ENCODE measurements around the gene SENP6. TPM values are rescaled to one million over a fixed set of nuclear protein-coding genes. Genes with fewer than 3 reads are reported as not detected.

The SENP6 gene
- polyA plus RNA-seq, 1 of the 3 experiments (the other 2 are of a cell fraction): 16.2 TPM

DNA sequence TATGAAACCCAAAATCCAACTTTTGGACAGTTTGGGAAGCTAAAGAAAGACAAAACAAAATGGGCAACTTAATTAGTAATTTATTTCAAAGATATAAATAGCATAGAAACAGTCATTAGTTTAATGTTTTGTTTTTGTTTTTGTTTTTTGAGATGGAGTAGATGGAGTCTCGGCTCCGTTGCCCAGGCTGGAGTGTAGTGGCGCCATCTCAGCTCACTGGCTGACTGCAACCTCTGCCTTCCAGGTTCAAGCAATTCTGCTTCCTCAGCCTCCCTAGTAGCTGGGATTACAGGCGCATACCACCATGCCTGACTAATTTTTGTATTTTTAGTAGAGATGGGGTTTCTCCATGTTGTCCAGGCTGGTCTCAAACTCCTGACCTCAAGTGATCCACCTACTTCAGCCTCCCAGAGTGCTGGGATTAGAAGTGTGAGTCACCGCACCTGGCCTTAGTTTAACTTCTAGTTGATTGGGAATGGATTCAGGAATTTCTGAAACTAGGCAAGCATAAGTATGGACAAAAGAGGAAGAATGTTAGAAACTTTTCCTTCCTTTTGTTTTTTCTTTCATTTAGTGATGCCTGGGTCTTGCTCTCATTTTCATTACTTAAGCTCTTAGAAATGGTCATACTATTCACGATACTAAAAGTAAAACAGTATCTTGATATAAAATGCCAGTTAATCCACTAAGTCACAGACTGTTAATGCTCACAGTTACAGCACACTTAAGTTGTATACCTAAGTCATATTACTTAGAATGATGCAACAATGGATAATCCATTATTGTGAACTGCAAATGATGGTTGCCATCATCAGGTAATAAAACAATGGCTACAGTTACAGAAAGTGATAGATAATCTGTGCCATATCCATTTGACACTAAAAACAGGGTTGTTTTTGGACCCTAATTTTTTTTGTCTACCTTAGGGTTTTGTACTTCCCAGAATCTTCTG, 8.2 kb downstream of the SENP6 start:
- H2AFZ ChIP-seq (ENCODE audit: low read depth): no peak overlapping the region
- DNase-seq: no peak
- no peak for TF ChIP-seq FOSL2 (IDR thresholded peaks at IDR 0.05; ENCODE audit: borderline replicate concordance, low read depth)
- no peak for TF ChIP-seq JUND (IDR thresholded peaks at IDR 0.05)
- TF ChIP-seq, protein P1, sequence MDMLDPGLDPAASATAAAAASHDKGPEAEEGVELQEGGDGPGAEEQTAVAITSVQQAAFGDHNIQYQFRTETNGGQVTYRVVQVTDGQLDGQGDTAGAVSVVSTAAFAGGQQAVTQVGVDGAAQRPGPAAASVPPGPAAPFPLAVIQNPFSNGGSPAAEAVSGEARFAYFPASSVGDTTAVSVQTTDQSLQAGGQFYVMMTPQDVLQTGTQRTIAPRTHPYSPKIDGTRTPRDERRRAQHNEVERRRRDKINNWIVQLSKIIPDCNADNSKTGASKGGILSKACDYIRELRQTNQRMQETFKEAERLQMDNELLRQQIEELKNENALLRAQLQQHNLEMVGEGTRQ (IDR thresholded peaks at IDR 0.05; ENCODE audit: borderline replicate concordance, low read depth, low read length): no peak
- TF ChIP-seq, protein P2, sequence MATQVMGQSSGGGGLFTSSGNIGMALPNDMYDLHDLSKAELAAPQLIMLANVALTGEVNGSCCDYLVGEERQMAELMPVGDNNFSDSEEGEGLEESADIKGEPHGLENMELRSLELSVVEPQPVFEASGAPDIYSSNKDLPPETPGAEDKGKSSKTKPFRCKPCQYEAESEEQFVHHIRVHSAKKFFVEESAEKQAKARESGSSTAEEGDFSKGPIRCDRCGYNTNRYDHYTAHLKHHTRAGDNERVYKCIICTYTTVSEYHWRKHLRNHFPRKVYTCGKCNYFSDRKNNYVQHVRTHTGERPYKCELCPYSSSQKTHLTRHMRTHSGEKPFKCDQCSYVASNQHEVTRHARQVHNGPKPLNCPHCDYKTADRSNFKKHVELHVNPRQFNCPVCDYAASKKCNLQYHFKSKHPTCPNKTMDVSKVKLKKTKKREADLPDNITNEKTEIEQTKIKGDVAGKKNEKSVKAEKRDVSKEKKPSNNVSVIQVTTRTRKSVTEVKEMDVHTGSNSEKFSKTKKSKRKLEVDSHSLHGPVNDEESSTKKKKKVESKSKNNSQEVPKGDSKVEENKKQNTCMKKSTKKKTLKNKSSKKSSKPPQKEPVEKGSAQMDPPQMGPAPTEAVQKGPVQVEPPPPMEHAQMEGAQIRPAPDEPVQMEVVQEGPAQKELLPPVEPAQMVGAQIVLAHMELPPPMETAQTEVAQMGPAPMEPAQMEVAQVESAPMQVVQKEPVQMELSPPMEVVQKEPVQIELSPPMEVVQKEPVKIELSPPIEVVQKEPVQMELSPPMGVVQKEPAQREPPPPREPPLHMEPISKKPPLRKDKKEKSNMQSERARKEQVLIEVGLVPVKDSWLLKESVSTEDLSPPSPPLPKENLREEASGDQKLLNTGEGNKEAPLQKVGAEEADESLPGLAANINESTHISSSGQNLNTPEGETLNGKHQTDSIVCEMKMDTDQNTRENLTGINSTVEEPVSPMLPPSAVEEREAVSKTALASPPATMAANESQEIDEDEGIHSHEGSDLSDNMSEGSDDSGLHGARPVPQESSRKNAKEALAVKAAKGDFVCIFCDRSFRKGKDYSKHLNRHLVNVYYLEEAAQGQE (IDR thresholded peaks at IDR 0.05; ENCODE audit: low read depth, low read length): no peak
- TF ChIP-seq RXRA (IDR thresholded peaks at IDR 0.05; ENCODE audit: borderline replicate concordance, low read depth): no peak
- no peak for TF ChIP-seq SMC3 (IDR thresholded peaks at IDR 0.05; ENCODE audit: low read depth, low read length)
- peaks cover 100% of the 10 kb centered on the region for H3K79me2 ChIP-seq (ENCODE audit: insufficient read depth)
- WGBS (ENCODE audit: low lambda C conversion rate): 91% methylated on average over 6 of the region's 6 CpGs
- H3K4me1 ChIP-seq (ENCODE audit: control insufficient read depth in 1 of 2, insufficient read depth in 2 of 2, low read depth in 1 of 2, low read length in 1 of 2): peaks cover 0 to 11% of the 10 kb centered on the region in 2 experiments; a peak in 2 of 4 replicates
- H3K27ac ChIP-seq (ENCODE audit: low read depth in 2 of 2, low read length in 1 of 2): peak overlapping the region in 1 of 2 experiments; percentile 17; a peak in 1 of 4 replicates
- no peaks in the 10 kb centered on the region for H3K27me3 ChIP-seq (ENCODE audit: insufficient read depth)
- H3K9ac ChIP-seq: no peak overlapping the region
- no peak overlapping the region for H3K4me3 ChIP-seq (ENCODE audit: low read depth in 2 of 2, low read length in 1 of 2)
- no peaks in the 10 kb centered on the region for H3K9me3 ChIP-seq
- no peaks in the 10 kb centered on the region for H3F3A ChIP-seq (replicated peaks; ENCODE audit: insufficient read depth)
- POLR2A ChIA-PET: no interaction called here
- H3K9me2 ChIP-seq: no peaks in the 10 kb centered on the region
- peaks cover 100% of the 10 kb centered on the region for H4K20me1 ChIP-seq (ENCODE audit: insufficient read depth)
- H3K4me2 ChIP-seq: no peak overlapping the region
- peaks cover 3 to 9% of the 10 kb centered on the region in 2 experiments for H3K36me3 ChIP-seq (replicated peaks in 1 of 2; ENCODE audit: control insufficient read depth in 1 of 2, insufficient read depth in 2 of 2, low read length in 1 of 2)
- CTCF ChIA-PET: interaction anchor here (1.1 kb wide), 1 partner anchor 10 kb away, joined by 3 read pairs; no protein-coding TSS in a partner anchor

DNA sequence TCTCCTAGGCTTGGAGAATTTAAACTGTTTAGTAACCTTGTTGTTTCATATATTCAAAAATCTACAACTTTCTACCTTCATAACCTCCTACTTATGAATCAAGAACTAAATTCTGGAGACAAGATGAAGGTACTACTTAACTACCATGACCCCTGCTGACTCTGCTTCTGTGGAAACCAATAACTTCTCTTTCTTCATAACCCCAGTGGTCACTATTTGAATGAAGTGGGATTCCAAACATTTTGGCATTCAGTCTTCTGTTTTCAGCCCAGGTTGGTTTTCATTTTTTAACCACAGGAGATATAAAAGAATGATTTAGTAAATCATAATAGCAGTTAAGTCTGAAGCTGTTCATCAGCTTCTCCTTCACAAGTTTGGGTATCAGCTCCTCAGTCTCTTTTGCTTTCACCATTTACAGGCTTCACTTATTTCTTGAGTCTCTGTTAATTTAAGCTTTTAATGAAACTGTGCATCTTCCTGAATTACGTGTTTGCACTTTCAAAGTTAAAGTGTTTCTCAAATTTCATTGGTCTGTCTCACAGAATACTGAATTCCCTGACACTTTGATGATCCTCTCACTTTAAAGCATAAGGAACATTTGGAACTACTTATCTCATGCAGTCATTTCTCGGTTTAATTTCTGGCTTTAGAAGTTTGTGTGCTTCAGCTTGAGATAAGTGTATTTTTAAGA, 9.5 kb downstream of the SENP6 start:
- CTCF ChIA-PET: interaction anchor here (0.6 kb wide), 1 partner anchor 19 kb away, joined by 3 read pairs; no protein-coding TSS in a partner anchor
- no peak for TF ChIP-seq EP300 (IDR thresholded peaks at IDR 0.05; ENCODE audit: borderline replicate concordance in 1 of 2, low read depth in 1 of 2, low read length in 1 of 2)
- no peak for TF ChIP-seq NFIC (IDR thresholded peaks at IDR 0.05; ENCODE audit: borderline replicate concordance)
- no peak for TF ChIP-seq ELF1 (IDR thresholded peaks at IDR 0.05)
- TF ChIP-seq POLR2AphosphoS5 (IDR thresholded peaks at IDR 0.05; ENCODE audit: low read depth, low read length): no peak
- no peak for TF ChIP-seq RAD21 (IDR thresholded peaks at IDR 0.05; ENCODE audit: low read length)
- TF ChIP-seq NRF1 (IDR thresholded peaks at IDR 0.05; ENCODE audit: low read depth, low read length): no peak
- TF ChIP-seq RXRA (IDR thresholded peaks at IDR 0.05; ENCODE audit: borderline replicate concordance, low read depth): no peak
- TF ChIP-seq, protein P3, sequence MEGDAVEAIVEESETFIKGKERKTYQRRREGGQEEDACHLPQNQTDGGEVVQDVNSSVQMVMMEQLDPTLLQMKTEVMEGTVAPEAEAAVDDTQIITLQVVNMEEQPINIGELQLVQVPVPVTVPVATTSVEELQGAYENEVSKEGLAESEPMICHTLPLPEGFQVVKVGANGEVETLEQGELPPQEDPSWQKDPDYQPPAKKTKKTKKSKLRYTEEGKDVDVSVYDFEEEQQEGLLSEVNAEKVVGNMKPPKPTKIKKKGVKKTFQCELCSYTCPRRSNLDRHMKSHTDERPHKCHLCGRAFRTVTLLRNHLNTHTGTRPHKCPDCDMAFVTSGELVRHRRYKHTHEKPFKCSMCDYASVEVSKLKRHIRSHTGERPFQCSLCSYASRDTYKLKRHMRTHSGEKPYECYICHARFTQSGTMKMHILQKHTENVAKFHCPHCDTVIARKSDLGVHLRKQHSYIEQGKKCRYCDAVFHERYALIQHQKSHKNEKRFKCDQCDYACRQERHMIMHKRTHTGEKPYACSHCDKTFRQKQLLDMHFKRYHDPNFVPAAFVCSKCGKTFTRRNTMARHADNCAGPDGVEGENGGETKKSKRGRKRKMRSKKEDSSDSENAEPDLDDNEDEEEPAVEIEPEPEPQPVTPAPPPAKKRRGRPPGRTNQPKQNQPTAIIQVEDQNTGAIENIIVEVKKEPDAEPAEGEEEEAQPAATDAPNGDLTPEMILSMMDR (IDR thresholded peaks at IDR 0.05): no peak
- no peak for TF ChIP-seq FOXM1 (IDR thresholded peaks at IDR 0.05; ENCODE audit: low read depth)
- no peak for TF ChIP-seq SIN3A (IDR thresholded peaks at IDR 0.05; ENCODE audit: borderline replicate concordance, low read depth, low read length)
- TF ChIP-seq FOSL2 (IDR thresholded peaks at IDR 0.05; ENCODE audit: borderline replicate concordance, low read depth): no peak

More for the DNA sequence above, 9.5 kb downstream of the SENP6 start:
- no peak overlapping the region for H3K9ac ChIP-seq
- H2AFZ ChIP-seq (ENCODE audit: low read depth): no peak overlapping the region
- no peaks in the 10 kb centered on the region for H3K27me3 ChIP-seq (ENCODE audit: insufficient read depth)
- WGBS (ENCODE audit: low lambda C conversion rate): 78% methylated on average over 2 of the region's 2 CpGs
- no peak overlapping the region for H3K4me3 ChIP-seq (ENCODE audit: low read depth in 2 of 2, low read length in 1 of 2)
- H3K79me2 ChIP-seq (ENCODE audit: insufficient read depth): peaks cover 100% of the 10 kb centered on the region
- H3K4me1 ChIP-seq (ENCODE audit: control insufficient read depth in 1 of 2, insufficient read depth in 2 of 2, low read depth in 1 of 2, low read length in 1 of 2): peaks cover 0 to 11% of the 10 kb centered on the region in 2 experiments; a peak in 2 of 4 replicates
- peaks cover 0 to 7% of the 10 kb centered on the region in 2 experiments for H3K36me3 ChIP-seq (replicated peaks in 1 of 2; ENCODE audit: control insufficient read depth in 1 of 2, insufficient read depth in 2 of 2, low read length in 1 of 2)
- no peaks in the 10 kb centered on the region for H3K9me3 ChIP-seq
- POLR2A ChIA-PET: no interaction called here
- peaks cover 8% of the 10 kb centered on the region for H3F3A ChIP-seq (replicated peaks; ENCODE audit: insufficient read depth)
- H3K27ac ChIP-seq (ENCODE audit: low read depth in 2 of 2, low read length in 1 of 2): no peak overlapping the region
- peaks cover 100% of the 10 kb centered on the region for H4K20me1 ChIP-seq (ENCODE audit: insufficient read depth)
- no peak for DNase-seq
- no peaks in the 10 kb centered on the region for H3K9me2 ChIP-seq
- H3K4me2 ChIP-seq: no peak overlapping the region

Measured in SK-N-SH (cell line).